NCI-H146 treated with DMSO at 0.1 percent for 48 hours (cell line): Measurements from ENCODE around the gene KIF13A.
"Not testable (repeated sequence)": the region's sequence is repeated elsewhere in the genome, so short reads cannot be mapped to it uniquely, and the experiment has no call there.

Experiments used
- DNase-seq: peaks from one replicate; lab custom pipeline; 2025; ENCODE audit not compliant: unreplicated experiment; lab: John Stamatoyannopoulos, UW

KIF13A gene

DNA sequence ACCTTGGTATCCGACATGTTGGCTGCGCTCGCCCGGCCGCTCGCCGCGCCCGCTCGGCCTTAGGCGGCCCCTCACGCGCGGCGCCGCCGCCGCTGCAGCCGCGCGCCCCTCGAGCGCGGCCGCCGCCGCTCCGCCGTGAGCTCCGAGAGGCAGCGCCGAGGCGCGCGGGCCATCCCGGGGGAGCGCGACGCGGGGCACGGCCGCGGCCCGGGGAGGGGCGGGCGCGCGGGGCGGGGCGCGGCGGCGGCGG lies at the start of gene KIF13A:
TSS of gene KIF13A (minus strand) at position 189 of the 250 bp plus-strand sequence. CDS start at position 17, 172 bp downstream.
- no peak for DNase-seq

DNA sequence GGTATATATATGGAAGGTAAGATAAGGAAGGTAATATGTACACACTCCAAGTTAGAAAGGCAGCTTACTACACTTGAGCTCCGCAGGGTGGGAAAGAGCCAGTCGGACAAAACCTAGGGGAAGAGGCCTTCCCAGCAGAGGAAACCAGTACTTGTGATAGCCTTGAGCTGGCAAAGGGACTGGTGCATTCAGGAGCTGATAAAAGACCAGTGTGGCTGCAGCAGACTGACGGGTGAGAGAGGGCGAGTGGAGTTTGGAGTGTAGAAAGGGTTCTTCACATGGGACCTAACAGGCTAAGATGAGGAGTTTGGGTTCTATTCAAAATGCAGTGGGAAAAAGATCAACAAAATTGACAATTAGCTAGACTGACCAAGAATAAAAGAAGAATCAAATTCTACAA lies 49.3 kb upstream of the KIF13A start:
- no peak for DNase-seq

DNA sequence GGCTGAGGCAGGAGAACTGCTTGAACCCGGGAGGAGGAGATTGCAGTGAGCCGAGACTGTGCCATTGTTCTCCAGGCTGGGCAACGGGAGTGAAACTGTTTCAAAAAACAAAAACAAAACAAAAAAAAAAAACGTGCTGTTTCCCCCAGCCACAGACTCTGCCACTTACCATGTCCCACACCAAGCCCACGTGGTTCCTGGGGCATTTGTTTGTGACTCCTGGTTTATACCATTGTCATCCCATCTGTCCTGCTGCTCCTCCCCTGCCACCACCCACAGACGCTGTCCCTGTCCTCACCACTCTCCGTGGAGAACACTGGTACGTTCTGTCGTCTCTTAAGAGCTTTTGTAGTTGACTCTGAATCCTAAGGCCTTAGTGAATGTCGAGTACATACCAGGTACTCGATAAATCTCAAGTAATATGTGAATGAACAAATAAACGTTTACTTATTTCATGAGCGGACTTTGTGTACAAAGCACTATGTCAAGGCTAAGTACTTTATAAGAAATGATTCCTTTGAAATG lies 48.0 kb upstream of the KIF13A start:
- DNase-seq, result no peak

DNA sequence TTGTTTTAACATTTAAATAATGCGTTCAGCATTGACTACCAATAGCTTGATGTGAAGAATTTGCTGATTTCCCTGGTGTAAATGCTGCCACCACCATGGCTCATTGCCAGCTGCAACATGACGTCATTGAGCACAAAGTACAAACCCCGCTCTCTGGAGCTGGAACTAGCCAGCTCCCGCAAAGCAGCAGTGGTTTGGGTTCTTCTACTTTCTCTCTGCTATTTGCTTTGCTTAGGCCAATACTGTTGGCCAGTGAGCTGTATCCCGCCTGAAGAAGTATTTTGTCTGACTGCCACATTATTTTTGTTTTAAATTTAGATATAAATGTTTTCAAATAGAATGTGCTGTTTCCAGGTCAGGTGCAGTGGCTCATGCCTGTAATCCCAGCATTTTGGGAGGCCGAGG lies 47.4 kb upstream of the KIF13A start:
- no peak for DNase-seq

DNA sequence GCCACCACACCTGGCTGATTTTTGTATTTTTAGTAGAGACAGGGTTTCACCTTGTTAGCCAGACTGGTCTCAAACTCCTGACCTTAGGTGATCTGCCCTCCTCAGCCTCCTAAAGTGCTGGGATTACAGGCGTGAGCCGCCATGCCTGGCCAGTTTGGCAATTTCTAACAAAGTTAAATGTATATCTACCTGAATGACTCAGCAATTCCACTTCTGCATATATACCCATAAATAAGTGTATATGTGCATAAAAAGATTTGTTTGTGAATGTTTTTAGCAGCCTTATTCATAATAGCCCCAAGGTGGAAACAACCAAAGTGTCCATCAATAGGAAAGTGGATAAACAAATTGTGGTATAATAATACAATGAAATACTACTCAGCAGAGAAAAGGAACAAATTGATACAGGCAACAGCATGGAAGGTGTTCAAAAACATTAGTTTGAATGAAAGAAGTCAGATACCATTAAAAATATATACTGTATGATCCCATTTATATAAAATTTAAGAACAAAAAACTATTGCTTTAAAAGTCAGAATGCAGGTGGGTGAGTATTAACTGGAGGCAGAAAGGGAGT lies 44.3 kb upstream of the KIF13A start:
- no peak for DNase-seq

DNA sequence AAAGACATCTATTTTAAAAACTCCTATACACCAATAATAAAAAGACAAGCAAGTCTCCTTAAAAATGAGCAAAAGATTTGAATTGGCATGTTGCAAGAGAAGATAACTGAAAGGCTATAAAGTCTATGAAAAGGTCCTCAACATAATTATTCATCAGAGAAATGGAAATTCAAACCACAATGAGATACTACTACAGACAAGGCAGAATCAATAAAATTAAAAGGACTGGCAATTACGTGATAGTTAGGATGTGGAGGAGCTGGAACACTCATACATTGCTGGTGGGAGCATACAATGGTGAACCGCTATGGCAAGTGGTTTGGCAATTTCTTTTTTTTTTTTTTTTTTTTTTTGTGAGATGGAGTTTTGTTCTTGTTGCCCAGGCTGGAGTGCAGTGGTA lies 43.8 kb upstream of the KIF13A start:
- no peak for DNase-seq

DNA sequence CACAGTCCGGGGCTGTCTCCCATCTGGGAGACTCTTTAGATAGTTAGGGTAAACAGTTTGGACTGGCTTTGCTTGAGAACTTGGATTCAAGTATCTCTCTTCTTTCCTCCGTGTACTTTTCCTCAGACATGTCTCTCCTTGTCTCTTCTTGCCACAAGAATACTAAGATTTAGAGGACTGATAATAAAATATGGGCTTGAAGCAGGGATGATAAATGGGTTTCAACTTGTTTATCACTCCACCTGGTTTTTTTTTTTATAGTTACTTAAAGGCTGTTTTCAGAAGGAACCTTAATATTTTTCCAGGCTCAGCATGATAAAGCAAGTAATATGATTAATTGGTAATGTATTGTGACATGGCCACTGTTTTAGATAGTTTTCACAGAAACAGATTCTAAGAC lies 40.9 kb upstream of the KIF13A start:
- no peak for DNase-seq

DNA sequence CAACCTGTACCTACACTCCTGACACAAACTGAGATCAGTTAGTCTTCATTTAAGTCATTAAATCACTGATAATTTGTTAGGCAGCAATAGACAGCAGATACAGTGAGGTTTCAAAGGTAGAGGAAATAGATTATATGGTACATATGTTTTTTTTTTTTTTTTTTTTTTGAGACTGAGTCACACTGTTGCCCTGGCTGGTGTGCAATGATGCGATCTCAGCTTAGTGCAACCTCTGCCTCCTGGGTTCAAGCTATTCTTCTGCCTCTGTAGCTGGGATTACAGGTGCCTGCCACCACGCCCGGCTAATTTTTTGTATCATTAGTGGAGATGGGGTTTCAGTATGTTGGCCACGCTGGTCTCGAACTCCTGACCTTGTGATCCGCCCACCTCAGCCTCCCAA lies 38.2 kb upstream of the KIF13A start:
- no peak for DNase-seq

DNA sequence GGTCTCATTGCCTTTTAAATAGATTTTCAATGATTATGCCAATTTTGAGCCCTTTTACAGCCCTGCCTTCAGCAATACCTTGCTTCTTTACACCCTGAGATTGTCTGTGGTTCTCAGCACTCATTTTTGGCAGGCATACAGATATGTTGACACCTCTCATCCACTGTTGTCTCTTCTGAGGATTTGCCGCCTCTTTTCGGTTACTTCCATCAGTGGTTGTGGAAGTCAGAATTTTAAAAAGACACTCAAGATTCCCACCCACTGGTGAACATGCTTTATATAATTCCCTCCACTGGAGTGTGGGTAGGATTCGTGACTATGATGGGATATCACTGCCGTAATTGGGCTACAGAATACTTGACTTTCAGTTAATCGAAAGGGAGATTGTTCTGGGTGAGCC lies 37.4 kb upstream of the KIF13A start:
- DNase-seq, result no peak

DNA sequence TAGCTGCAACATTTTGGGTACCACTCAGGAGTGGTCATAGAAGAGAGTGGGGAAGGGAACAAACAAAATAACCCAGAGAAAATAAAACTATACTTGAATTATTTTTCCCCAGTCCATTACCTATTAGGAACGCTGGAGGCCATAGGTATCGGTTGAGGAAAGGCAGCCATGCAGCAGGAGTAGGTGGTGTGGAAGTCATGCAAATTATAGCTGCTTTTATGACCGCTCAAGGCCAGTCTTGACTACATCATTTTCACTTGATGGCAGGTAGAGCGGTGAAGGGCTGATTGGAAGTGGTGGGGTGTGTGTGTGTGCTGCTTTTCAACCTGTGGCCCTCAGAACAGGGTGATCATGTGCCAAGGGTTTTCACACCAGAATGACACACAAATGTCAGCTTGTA lies 36.5 kb upstream of the KIF13A start:
- no peak for DNase-seq

DNA sequence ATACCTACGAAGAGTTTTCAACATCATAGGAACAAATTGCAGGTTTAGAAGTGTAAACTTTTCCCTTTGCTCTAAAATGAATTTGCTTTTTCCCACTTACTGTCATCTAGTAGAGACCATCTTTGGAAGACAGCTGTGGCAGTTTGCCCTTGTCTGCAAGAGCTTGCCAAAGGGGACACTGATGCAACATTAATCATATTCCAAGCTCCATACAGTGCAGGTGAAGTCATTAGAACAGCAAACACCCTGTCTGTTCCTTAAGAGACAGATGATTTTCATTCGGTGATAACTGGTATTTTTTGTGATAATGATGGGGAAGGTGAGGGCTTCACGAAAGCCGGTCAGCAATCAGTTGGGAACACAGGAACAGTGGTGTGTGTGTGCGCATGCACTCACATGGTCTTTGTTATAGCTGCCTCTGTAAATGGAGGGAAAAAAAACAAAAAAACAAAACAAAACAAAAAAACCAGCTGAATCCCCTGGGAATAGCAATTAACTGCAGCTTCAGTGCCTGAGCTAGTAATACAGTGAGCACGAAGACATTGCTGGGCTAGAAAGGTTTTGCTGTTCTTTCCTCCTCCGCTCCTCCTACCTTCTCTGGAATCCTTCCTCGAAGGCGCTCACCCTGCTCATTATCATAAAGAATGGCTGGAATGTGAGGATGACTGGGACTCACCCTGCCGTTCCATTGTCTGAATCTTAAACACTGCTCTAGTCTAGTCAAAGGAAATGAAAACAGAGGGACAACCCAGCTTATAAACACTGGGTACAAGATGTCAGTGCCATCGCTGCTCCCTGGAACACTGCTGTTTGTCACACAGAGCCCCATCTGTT lies 35.2 kb upstream of the KIF13A start:
- no peak for DNase-seq

DNA sequence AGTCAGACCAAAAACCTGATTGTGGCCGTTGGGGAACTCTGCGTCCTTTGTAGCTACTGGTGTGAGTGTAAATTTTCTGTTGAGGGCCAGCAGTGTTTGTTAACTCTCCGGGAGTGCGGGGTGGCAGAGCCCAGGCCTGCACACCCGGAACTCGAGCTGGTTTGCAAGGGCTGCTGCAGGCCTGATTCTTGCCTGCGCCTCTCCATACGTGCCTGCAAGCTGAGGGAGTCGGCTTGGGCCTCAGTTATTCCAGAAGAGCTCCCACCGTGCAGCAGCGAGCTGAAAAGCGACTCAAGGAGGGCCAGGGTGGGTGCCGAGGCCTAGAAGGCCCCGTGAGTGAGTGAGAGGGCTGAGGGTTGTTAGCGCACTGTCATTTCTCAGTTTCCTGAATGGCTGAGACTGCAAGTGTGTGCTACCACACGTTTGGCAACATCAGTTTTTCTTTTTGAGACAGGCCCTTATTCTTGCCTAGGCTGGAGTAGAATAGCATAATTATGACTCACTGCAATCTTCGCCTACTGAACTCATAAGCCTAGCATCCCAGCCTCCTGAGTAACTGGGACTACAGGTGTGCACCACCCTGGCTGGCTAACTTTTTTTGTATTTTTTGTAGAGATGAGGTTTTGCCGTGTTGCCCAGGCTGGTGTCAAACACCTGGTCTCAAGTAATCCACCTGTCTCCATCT lies 33.9 kb upstream of the KIF13A start:
- no peak for DNase-seq

DNA sequence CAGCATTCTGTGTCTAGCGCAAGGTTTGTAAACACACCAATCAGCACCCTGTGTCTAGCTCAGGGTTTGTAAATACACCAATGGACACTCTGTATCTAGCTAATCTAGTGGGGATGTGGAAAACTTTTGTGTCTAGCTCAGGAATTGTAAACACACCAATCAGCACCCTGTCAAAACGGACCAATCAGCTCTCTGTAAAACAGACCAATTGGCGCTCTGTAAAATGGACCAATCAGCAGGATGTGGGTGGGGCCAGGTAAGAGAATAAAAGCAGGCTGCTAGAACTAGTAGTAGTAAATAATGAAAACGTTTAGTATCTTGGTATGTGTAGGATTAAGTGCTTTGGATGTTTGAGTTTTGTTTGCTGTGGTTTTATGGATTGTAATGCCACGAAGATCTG lies 33.1 kb upstream of the KIF13A start:
- DNase-seq, result not testable (repeated sequence)

DNA sequence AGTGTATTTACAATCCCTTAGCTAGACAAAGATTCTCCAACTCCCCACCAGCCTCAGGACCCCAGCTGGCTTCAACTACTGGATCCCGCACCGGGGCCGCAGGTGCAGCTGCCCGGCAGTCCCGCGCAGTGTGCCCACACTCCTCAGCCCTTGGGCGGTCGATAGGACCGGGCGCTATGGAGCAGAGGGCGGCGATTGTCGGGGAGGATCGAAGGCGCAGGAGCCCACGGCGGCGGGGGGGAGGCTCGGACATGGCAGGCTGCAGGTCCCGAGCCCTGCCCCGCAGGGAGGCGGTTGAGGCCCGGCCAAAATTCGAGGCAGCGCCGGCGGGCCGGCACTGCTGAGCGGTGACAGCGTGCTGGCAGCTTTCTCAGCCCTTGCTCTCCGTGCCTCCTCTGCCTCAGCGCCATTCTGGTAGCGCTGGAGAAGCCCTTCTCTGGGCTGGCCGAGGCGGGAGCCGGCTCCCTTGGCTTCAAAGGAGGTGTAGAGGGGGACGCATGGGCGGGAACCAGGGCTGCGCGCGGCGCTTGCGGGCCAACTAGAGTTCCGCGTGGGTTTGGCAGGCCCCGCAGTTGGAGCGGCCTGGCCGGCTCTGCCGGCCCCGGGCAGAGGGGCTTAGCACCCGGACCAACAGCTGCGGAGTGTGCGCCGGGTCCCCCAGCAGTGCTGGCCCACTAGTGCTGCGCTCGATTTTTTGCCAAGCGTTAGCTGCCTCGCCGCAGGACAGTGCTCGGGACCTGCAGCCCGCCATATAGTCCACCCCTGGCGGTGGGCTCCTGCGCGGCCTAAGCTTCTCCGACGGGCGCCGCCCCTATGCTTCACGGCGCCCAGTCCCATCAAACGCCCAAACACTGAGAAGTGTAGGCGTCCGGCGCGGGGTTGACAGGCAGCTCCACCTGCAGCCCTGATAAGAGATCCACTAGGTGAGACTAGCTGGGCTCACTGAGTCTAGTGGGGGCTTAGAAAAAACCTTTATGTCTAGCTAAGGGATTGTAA lies 32.4 kb upstream of the KIF13A start:
- DNase-seq, result no peak

DNA sequence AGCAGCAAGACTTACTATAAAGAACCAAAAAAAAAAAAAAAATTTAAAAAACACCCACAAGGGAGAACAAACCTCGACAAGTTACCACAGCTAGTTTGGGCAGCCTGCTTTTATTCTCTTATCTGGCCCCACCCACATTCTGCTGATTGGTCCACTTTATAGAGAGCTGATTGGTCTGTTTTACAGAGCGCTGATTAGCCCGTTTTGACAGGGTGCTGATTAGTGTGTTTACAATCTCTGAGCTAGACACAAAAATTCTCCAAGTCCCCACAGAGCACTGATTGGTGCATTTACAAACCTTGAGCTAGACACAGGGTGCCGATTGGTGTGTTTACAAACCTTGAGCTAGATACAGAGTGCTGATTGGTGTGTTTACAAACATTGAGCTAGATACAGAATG lies 31.7 kb upstream of the KIF13A start:
- not testable (repeated sequence) for DNase-seq

DNA sequence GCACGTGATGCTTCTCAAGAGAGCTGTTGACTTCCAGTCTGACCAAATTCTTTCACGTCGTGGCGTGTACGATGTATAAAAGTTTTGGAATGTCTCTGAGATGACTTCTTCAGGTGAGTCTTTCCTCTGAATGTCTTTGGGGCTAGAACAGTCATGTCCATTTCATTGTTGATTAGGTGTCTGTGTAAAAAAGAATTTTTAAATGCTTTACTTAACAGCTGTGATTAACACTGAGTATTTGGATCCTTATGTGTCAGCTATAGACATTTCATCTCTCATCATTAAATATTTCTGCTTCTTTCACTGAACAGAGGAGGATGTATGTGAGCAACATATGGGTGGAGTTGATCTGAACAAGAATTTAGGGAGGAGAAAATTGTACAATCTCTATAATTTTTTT lies 29.3 kb upstream of the KIF13A start:
- DNase-seq, result no peak

DNA sequence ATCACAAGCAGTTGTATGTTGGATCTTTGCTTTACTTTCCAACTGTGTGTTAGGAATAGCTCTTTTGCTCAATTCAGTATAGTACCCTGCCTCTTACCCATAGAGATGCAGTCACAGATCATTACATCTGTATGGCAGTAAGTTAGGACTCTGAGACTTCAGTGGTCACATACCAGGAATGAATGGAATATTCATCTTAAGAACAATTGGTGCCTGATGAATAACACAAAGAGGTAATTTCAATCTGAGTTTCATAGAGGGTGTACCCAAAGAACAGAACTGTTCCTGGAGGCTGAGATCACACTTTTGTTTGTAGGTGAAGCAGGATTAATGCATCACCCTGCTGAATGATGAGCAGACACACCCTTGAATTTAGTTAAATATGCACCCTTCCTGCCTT lies 28.7 kb upstream of the KIF13A start:
- no peak for DNase-seq

DNA sequence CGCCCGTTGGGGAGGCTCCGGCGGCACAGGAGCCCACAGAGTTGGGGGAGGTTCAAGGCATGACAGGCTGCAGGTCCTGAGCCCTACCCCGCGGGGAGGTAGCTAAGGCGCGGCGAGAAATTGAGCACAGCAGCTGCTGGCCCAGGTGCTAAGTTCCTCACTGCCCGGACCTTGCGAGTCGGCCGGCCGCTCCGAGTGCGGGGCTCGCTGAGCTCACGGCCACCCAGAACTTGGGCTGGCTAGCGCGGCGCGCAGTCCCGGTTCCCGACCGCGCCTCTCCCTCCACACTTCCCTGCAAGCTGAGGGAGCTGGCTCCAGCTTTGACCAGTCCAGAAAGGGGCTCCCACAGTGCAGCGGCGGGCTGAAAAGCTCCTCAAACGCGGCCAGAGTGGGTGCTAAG lies 23.9 kb upstream of the KIF13A start:
- DNase-seq, result no peak

DNA sequence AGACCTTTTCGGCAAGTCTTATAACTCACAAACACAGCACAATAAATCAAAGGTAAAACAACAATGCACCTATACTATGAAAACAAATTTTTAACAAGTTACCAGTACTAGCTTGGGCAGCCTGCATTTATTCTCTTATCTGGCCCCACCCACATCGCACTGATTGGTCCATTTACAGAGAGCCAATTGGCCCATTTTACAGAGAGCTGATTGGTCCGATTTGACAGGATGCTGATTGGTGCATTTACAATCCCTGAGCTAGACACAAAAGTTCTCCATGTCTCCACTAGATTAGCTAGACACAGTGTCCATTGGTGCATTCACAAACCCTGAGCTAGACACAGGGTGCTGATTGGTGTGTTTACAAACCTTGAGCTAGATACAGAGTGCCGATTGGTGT lies 23.1 kb upstream of the KIF13A start:
- not testable (repeated sequence) for DNase-seq

DNA sequence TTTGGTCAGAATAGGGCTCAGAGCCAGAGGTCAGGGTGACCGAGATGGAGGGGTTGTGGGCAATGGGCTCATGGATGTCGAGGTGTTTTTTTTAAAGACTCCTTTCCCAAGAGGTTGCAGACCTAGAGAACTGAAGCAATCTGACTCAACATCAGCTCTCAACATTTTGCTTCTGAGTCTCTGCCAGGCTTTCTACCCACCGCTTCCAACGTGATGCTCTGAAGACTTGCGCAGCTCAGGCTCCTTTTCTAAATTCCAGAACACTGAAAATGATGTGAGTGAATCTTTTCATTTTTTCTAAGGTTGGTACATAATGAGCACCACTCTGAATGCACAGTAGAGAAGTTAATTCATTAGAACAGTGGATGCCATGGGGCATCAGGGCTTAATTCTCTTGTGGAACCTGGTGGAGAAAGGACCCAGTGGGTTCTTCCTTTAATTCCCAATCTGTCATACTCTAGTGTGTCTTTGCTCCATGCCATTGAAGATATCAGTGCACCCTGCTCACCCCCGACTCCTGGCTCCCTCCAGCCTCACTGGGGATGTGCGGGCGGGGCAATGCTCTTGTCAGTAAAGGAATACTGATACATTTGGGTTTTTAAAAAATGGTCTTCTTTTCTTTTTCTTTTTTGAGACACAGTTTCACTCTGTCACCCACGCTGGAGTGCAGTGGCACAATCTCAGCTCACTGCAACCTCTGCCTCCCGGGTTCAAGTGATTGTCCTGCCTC lies 17.0 kb upstream of the KIF13A start:
- no peak for DNase-seq
